ENCODE results near the gene SH2B3. TPM values are rescaled to one million over a fixed set of nuclear protein-coding genes. Genes with fewer than 3 reads are reported as not detected.

Gene SH2B3
- total and polyA plus RNA-seq, 9 of the 15 experiments (the other 6 are each of a cell fraction or from before 2014, with no cell fraction given) = 10.8 to 75.3 (median 37.4) TPM

DNA sequence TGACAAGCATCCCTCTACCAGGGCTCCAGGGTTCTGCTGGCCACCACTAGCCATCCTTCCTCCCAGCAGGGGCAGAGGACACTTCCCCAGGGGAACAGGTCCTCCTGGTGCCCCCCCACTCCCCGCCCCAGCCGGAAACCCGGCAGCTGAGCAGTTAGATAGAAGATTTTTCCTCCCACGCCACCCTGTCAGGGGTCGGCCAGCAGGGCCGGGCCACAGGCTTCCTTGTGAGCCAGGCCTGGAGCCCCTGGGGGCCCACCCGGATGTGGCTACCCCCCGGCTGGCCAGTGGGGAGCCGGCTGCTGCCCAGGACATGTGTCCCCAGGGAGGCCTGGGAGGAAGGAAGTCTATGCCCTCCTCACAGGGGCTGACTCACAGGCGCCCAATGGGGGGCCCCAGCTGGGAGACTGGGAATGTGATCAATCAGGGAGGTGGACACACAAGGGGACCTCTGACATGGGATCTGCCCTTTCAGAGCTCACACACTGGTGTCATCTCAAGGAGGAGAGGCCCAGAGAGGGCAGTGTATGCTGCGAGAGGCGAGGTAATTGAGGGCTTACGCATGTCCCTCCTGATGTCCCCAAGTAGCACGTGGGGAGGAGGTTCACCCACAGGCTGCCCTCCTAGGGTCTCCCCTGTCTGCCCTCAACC is 4.2 kb downstream of the SH2B3 start (continued):
- TF ChIP-seq, protein P1, sequence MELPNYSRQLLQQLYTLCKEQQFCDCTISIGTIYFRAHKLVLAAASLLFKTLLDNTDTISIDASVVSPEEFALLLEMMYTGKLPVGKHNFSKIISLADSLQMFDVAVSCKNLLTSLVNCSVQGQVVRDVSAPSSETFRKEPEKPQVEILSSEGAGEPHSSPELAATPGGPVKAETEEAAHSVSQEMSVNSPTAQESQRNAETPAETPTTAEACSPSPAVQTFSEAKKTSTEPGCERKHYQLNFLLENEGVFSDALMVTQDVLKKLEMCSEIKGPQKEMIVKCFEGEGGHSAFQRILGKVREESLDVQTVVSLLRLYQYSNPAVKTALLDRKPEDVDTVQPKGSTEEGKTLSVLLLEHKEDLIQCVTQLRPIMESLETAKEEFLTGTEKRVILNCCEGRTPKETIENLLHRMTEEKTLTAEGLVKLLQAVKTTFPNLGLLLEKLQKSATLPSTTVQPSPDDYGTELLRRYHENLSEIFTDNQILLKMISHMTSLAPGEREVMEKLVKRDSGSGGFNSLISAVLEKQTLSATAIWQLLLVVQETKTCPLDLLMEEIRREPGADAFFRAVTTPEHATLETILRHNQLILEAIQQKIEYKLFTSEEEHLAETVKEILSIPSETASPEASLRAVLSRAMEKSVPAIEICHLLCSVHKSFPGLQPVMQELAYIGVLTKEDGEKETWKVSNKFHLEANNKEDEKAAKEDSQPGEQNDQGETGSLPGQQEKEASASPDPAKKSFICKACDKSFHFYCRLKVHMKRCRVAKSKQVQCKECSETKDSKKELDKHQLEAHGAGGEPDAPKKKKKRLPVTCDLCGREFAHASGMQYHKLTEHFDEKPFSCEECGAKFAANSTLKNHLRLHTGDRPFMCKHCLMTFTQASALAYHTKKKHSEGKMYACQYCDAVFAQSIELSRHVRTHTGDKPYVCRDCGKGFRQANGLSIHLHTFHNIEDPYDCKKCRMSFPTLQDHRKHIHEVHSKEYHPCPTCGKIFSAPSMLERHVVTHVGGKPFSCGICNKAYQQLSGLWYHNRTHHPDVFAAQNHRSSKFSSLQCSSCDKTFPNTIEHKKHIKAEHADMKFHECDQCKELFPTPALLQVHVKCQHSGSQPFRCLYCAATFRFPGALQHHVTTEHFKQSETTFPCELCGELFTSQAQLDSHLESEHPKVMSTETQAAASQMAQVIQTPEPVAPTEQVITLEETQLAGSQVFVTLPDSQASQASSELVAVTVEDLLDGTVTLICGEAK (IDR thresholded peaks at IDR 0.05) = no peak
- TF ChIP-seq, protein P1 (CRISPR knock-in tag; IDR thresholded peaks at IDR 0.05) = no peak
- TF ChIP-seq ZC3H4 (CRISPR knock-in tag; IDR thresholded peaks at IDR 0.05; ENCODE audit: borderline replicate concordance) (no peak), MAFG (tag; conservative IDR thresholded peaks at IDR 0.05) (no peak), PHB (CRISPR knock-in tag; IDR thresholded peaks at IDR 0.05) (no peak), MED1 (CRISPR knock-in tag; IDR thresholded peaks at IDR 0.05; ENCODE audit: borderline replicate concordance) (no peak), HEY1 (CRISPR knock-in tag; IDR thresholded peaks at IDR 0.05; ENCODE audit: borderline replicate concordance) (0 out of 2 replicates have a peak, but pooled peaks have one; percentile 8), ZFP1 (CRISPR knock-in tag; IDR thresholded peaks at IDR 0.05) (no peak), ZNF780A (CRISPR knock-in tag; IDR thresholded peaks at IDR 0.05) (no peak), ZNF263 (CRISPR knock-in tag; IDR thresholded peaks at IDR 0.05; ENCODE audit: borderline replicate concordance) (peak; percentile 52; the same call in 1 of the 2 replicates), HSF4 (CRISPR knock-in tag; IDR thresholded peaks at IDR 0.05; ENCODE audit: borderline replicate concordance) (no peak), RBM22 (IDR thresholded peaks at IDR 0.05; ENCODE audit: low read depth, low read length, poor library complexity, severe bottlenecking) (no peak), ZNF707 (CRISPR knock-in tag; conservative IDR thresholded peaks at IDR 0.05) (no peak)
- TF ChIP-seq, protein P2, sequence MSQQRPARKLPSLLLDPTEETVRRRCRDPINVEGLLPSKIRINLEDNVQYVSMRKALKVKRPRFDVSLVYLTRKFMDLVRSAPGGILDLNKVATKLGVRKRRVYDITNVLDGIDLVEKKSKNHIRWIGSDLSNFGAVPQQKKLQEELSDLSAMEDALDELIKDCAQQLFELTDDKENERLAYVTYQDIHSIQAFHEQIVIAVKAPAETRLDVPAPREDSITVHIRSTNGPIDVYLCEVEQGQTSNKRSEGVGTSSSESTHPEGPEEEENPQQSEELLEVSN (IDR thresholded peaks at IDR 0.05; ENCODE audit: borderline replicate concordance in 1 of 2, extremely low read depth in 1 of 2, insufficient read depth in 1 of 2, insufficient read length in 1 of 2, low read depth in 1 of 2, low read length in 1 of 2, poor library complexity in 1 of 2, severe bottlenecking in 1 of 2) = peak in 1 of 2 experiments; percentile 29
- TF ChIP-seq, protein P3, sequence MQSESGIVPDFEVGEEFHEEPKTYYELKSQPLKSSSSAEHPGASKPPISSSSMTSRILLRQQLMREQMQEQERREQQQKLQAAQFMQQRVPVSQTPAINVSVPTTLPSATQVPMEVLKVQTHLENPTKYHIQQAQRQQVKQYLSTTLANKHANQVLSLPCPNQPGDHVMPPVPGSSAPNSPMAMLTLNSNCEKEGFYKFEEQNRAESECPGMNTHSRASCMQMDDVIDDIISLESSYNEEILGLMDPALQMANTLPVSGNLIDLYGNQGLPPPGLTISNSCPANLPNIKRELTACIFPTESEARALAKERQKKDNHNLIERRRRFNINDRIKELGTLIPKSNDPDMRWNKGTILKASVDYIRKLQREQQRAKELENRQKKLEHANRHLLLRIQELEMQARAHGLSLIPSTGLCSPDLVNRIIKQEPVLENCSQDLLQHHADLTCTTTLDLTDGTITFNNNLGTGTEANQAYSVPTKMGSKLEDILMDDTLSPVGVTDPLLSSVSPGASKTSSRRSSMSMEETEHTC (IDR thresholded peaks at IDR 0.05) = no peak
- TF ChIP-seq, protein P4, sequence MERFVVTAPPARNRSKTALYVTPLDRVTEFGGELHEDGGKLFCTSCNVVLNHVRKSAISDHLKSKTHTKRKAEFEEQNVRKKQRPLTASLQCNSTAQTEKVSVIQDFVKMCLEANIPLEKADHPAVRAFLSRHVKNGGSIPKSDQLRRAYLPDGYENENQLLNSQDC (CRISPR knock-in tag; IDR thresholded peaks at IDR 0.05) = no peak
